GM21786 (cell line): Measurements from ENCODE around the gene GCNT2.
"Not testable (repeated sequence)": the region's sequence is repeated elsewhere in the genome, so short reads cannot be mapped to it uniquely, and the experiment has no call there.

Experiments used
- ATAC-seq: cut with Tn5 transposase; IDR thresholded peaks from one replicate; pipeline ENCODE4 v1.9.1; 2021; ENCODE audit not compliant: unreplicated experiment

GCNT2 gene

GRCh38 chr6:10543488-10543887 is 22.3 kb downstream of the GCNT2 start:
- no peak for ATAC-seq

DNA sequence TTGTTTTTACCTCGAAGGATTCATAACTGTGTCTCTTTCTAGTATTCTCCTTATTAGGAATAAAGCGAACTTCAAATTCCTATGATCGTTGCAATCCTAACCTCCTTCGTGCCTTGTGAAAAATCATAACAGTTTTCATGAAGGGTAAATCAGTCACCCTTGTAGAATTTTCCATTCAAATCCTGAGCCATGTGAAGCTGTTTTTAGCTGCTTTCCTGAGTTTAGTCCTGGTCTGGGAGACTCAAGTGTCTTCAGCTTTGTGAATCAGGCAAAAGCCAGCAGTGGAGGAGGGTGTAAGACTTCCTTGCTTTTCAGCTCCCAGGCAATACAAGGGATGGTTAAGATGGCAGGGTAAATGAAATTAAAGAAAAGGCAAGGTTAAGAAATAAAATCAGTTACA is 24.3 kb downstream of the GCNT2 start:
- no peak for ATAC-seq

DNA sequence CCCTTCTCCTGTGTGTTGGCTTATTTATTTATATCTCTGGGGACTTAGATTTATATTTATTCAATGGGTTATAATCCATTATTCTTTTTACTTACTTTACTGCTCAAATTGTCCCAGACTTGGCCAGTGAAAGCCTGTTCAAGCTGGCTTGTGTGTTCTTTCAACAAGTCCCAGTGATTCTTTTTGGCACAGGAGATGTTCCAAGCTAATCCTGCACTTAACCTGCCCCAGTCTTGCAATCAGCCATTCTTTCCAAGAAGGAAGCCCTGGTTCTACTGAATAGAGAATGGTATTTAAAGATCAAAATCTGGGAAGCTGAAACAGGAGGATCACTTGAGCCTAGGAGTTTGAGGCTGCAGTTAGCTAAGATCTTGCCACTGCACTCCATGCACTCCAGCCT is 26.7 kb downstream of the GCNT2 start:
- no peak for ATAC-seq

- no peak for ATAC-seq
Observed at GRCh38 chr6:10550764-10551163, 29.6 kb downstream of the GCNT2 start.

- ATAC-seq: no peak
Observed at GRCh38 chr6:10552270-10552810, 31.2 kb downstream of the GCNT2 start.

GRCh38 chr6:10553871-10554270 is 32.7 kb downstream of the GCNT2 start:
- ATAC-seq: no peak

GRCh38 chr6:10554826-10555225 is 33.7 kb downstream of the GCNT2 start:
- no peak for ATAC-seq

- no peak for ATAC-seq
Observed at GRCh38 chr6:10555625-10556309, 34.6 kb downstream of the GCNT2 start.

- no peak for ATAC-seq
Observed at GRCh38 chr6:10556589-10556988, 35.4 kb downstream of the GCNT2 start.

GRCh38 chr6:10556992-10557391 is 35.8 kb downstream of the GCNT2 start:
- ATAC-seq: no peak

DNA sequence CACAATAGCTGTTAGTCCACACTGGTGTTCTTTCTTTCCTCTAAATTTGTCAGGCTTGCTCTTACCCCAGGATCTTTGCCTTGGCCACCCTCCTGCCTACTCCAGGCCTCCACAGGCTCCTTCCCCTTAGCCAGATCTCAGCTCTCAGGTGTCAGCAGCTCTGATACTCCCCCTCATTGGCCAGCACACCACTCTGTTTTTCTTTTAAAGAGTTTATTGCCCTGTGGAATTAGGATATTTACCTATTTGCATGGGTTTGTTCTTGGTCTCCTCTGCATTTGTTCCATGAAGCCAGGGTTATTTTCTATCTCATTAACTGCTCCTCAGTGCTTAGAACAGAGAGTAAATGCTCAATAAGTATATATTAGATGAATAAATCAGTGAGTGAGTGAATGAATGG is 36.8 kb downstream of the GCNT2 start:
- ATAC-seq: no peak

DNA sequence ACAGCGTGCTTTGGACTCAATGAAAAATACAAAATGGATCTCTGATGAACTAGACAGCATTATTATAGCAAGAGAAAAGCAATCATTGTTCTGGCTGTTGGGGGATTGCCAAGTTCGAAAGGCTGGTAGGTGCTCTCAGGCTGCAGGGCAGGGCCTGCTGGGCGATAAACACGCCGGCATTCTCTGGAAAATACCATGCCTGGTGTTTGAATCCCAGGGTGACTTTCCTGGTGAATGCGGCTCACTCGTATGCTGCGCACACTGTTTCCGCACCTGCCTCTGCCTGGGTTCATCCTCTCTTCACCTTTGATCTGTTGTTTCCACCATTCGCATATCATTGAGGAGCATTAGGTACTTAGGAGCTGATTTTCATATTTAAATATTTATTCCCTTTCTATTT is 37.4 kb downstream of the GCNT2 start:
- no peak for ATAC-seq

DNA sequence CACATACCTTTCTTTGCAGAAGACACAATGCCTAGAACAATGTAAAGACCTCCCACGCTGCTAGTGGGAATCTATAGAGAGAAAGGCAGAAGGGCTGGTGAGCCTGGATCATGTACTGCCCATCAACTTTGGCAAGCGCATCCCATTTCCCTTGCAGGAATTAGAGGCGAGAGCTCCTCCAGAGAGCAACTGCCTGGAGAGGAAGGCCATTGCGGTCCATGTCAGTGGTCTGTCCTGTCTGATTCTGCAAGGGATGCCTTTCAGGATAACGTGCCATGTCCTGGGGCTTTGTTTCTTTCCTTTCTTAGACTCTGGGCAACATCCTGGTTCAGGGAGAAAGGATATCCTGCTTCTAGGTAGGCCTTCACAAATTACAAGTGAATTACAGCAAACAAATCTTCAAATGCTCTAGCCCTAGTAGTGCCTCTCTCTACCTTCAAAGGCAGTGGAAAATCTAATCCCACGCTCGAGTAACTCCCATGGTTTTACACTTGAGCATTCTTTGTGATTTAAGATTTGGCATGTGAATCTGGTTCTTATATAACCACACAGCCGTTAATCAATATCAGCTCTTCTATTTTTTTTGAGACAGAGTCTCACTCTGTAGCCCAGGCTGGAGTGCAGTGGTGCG is 38.5 kb downstream of the GCNT2 start:
- no peak for ATAC-seq

DNA sequence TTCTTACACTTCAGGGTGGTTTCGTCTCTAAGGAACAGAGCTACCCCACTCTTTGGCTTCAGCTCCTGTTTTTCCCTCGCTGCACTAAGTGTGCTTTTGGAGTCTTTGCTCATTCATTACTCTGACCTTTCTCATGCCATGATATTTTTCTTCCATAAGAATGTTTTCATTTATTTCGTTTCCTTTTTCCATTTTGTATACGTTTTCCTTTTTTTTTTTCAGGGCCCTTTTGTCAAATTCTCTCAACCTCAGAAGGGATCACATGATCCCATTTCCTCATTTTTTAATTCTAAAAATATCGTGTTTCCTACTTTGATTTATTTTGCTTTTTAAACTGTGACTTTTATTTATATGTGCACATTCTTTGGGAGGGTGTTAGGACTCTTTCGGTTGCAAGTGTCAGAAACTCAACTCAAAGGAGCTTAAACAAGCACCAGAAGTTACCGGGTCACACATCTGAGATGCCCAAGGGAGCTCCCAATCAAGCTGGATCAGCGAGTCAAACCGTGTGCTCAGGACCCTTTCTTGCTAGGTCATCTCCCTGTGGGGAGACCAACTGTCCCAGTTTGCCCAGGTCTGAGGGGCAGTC is 40.6 kb downstream of the GCNT2 start:
- no peak for ATAC-seq

GRCh38 chr6:10564975-10565673 is 44.0 kb downstream of the GCNT2 start:
- ATAC-seq: no peak

DNA sequence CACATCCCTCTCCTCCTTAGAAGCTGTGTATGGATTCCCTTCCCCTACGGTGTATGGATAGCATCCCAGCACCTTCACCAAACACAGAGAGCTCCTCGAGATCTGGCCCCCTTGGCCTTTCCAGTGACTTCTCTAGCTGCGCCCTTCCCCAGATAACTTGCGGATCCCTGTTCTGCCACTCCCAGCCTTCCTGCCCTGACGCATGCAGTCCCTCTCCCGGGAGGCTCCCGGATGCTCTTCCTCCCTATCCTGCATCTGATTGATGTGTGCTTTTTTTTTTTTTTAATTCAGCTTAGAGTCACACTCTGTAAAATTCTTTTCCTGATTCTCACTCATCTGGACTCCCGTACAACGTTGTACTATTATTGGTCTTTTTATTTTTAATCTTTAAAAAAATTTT is 44.8 kb downstream of the GCNT2 start:
- ATAC-seq: no peak

GRCh38 chr6:10567256-10568026 is 46.3 kb downstream of the GCNT2 start:
- no peak for ATAC-seq

DNA sequence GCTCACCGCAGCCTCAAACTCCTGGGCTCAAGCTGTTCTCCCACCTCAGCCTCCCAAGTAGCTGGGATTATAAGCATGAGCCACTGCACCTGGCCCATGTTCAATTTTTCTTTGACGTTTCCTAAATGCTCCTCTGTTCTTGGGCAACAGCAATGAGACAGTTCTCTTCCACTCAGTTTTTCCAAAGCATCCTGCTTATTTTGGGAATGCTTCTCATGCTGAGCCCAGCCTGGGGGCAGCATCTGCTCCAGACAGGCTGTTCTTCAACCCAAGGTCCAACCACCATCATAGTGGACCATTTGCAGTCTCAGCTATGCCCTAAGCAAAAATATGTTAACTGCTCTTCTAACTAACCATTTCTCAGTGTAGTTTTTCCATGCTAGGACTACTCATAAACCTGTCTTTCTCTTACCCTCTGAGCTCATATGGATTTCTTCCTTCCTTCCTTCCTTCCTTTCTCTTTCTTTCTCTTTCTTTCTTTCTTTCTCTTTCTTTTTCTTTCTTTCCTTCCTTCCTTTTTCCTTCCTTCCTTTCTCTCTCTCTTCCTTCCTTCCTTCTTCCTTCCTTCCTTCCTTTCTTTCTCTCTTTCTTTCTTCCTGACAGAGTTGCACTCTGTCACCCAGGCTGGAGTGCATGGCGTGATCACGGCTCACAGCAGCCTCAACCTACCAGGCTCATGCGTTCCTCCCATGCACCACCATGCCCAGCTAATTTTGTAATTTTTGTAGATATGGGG is 48.4 kb downstream of the GCNT2 start:
- no peak for ATAC-seq

- not testable (repeated sequence) for ATAC-seq
Observed at GRCh38 chr6:10575519-10575918, 54.4 kb downstream of the GCNT2 start.

GRCh38 chr6:10576226-10576625 is 55.1 kb downstream of the GCNT2 start:
- ATAC-seq: no peak
